HCT116 (cell line): ENCODE measurements around the gene CAP1. TPM values are rescaled to one million over a fixed set of nuclear protein-coding genes. Genes with fewer than 3 reads are reported as not detected.

Experiments
- ATAC-seq: fragments of 200-7000 bp; cut with Tn5 transposase; 2 replicates; pipeline ENCODE4 v1.9.1; 2020; ENCODE audit warnings: mild to moderate bottlenecking, moderate library complexity
- BruUV-seq: library from RNA; stranded (reverse); fragments of 400-500 nt; replicated peaks from 2 replicates; lab custom pipeline; 2021; lab: Mats Ljungman, UMichigan
- CTCF ChIA-PET: fragments of 300-600 bp; sonication (Branson Sonifier 250); formaldehyde crosslinking; loops from one replicate; lab custom pipeline; 2021; ENCODE audit warnings: antibody characterized with exemption; lab: Charles Lee
- POLR2A ChIA-PET: fragments of 300-600, 350-600 bp; sonication (Branson Sonifier 250); formaldehyde crosslinking; loops from one replicate; lab custom pipeline; 2021; ENCODE audit warnings: antibody characterized with exemption; lab: Charles Lee
- RAD21 ChIA-PET, 2 experiments: fragments of 300-600 bp; sonication (Branson Sonifier 250); formaldehyde crosslinking; loops; one replicate each; lab custom pipeline; 2023; ENCODE audit warnings: low total read pairs in 2 of 2; ENCODE audit not compliant: uncharacterized antibody in 2 of 2, unreplicated experiment in 2 of 2, low non-redundant PET in 1 of 2; lab: Charles Lee
- DNase-seq: peaks from one replicate; pipeline ENCODE4 v3.0.0-alpha.2; 2010; ENCODE audit warnings: low read depth, low spot score
- H2AFZ ChIP-seq: fragments of 200-600 bp; shearing (Covaris generic), sonication (generic); 2 replicates; pipeline ENCODE4 v1.6.1; 2017; ENCODE audit warnings: low read depth, mixed run types, mixed read lengths, antibody characterized with exemption, low read length; ENCODE audit not compliant: poor library complexity, severe bottlenecking
- H3K27ac ChIP-seq: 2 replicates; pipeline ENCODE4 v1.5.1; 2012; ENCODE audit warnings: low read depth, low read length
- H3K27me3 ChIP-seq: fragments of 200-600 bp; sonication (generic); 2 replicates; pipeline ENCODE4 v1.6.1; 2016; ENCODE audit warnings: mixed run types, low read length, mixed read lengths; ENCODE audit not compliant: insufficient read depth
- H3K36me3 ChIP-seq, 2 experiments: fragments of 200-500 bp in 1 of 2; fragments of 200-600 bp in 1 of 2; sonication (Bioruptor generic) in 1 of 2; sonication (generic) in 1 of 2; 2 replicates each; pipeline versions ENCODE4 v1.5.1 to v1.6.1; 2014 to 2016; ENCODE audit warnings: low read length in 2 of 2, inconsistent platforms in 1 of 2, mixed read lengths in 1 of 2, mixed run types in 1 of 2; ENCODE audit not compliant: insufficient read depth in 2 of 2, control insufficient read depth in 1 of 2
- H3K4me1 ChIP-seq, 2 experiments: fragments of 200-600 bp in 1 of 2; sonication (generic) in 1 of 2; 2 replicates each; pipeline versions ENCODE4 v1.5.1 to v1.6.1; 2012 to 2017; ENCODE audit warnings: low read length in 2 of 2, inconsistent platforms in 1 of 2, mild to moderate bottlenecking in 1 of 2, mixed read lengths in 1 of 2, mixed run types in 1 of 2, moderate library complexity in 1 of 2; ENCODE audit not compliant: insufficient read depth in 2 of 2, control insufficient read depth in 1 of 2
- H3K4me2 ChIP-seq: fragments of 200-600 bp; sonication (generic); 2 replicates; pipeline ENCODE4 v1.6.1; 2017; ENCODE audit warnings: mixed run types, low read length, mixed read lengths
- H3K4me3 ChIP-seq, 2 experiments: fragments of 200-600 bp in 1 of 2; sonication (generic) in 1 of 2; replicated peaks in 1 of 2; 2 replicates each; pipeline ENCODE4 v1.5.1; 2011 to 2016; ENCODE audit warnings: low read length in 2 of 2, control low read depth in 1 of 2, low read depth in 1 of 2, mild to moderate bottlenecking in 1 of 2, mixed read lengths in 1 of 2, mixed run types in 1 of 2
- H3K79me2 ChIP-seq: fragments of 200-600 bp; sonication (generic); 2 replicates; pipeline ENCODE4 v1.6.1; 2017; ENCODE audit warnings: mild to moderate bottlenecking, mixed run types, low read length, moderate library complexity, mixed read lengths; ENCODE audit not compliant: insufficient read depth
- H3K9ac ChIP-seq: fragments of 200-600 bp; sonication (generic); 2 replicates; pipeline ENCODE4 v1.6.1; 2016; ENCODE audit warnings: low read length, mixed read lengths
- H3K9me2 ChIP-seq: fragments of 200-600 bp; sonication (generic), shearing (Covaris generic); 2 replicates; pipeline ENCODE4 v1.6.1; 2017; ENCODE audit warnings: mixed run types, mild to moderate bottlenecking, moderate library complexity; ENCODE audit not compliant: insufficient read depth
- H3K9me3 ChIP-seq, 2 experiments: fragments of 200-500 bp in 1 of 2; fragments of 200-600 bp in 1 of 2; sonication (Bioruptor generic) in 1 of 2; sonication (generic) in 1 of 2; 2 replicates each; pipeline ENCODE4 v1.6.1; 2014 to 2017; ENCODE audit warnings: low read length in 2 of 2, mixed read lengths in 2 of 2, inconsistent platforms in 1 of 2, low read depth in 1 of 2, mild to moderate bottlenecking in 1 of 2, mixed run types in 1 of 2, moderate library complexity in 1 of 2; ENCODE audit not compliant: control insufficient read depth in 1 of 2, insufficient read depth in 1 of 2
- H4K20me1 ChIP-seq: fragments of 200-600 bp; sonication (generic), shearing (Covaris generic); 2 replicates; pipeline ENCODE4 v1.6.1; 2017; ENCODE audit warnings: mixed run types, mild to moderate bottlenecking, moderate library complexity; ENCODE audit not compliant: insufficient read depth
- CBX3 ChIP-seq: IDR thresholded peaks from 2 replicates; pipeline ENCODE4 v1.6.1; 2012; ENCODE audit warnings: low read depth
- CEBPB ChIP-seq: IDR thresholded peaks from 2 replicates; pipeline ENCODE4 v1.6.1; 2012; ENCODE audit warnings: low read depth
- EGR1 ChIP-seq: IDR thresholded peaks from 2 replicates; pipeline ENCODE4 v1.6.1; 2012; ENCODE audit warnings: low read depth
- ELF1 ChIP-seq: IDR thresholded peaks from 2 replicates; pipeline ENCODE4 v1.6.1; 2012; ENCODE audit warnings: low read depth, borderline replicate concordance
- FOSL1 ChIP-seq: IDR thresholded peaks from 2 replicates; pipeline ENCODE4 v1.6.1; 2012; ENCODE audit warnings: low read depth
- POLR2A ChIP-seq: IDR thresholded peaks from 2 replicates; pipeline ENCODE4 v1.7.0; 2011; ENCODE audit warnings: borderline replicate concordance; ENCODE audit not compliant: insufficient read depth, insufficient read length; ENCODE audit errors: extremely low read depth
- POLR2AphosphoS5 ChIP-seq: IDR thresholded peaks from 2 replicates; pipeline ENCODE4 v1.6.1; 2011; ENCODE audit warnings: mild to moderate bottlenecking, low read depth, low read length, moderate library complexity
- RAD21 ChIP-seq: IDR thresholded peaks from 2 replicates; pipeline ENCODE4 v1.6.1; 2012; ENCODE audit warnings: low read depth, mild to moderate bottlenecking
- SP1 ChIP-seq: IDR thresholded peaks from 2 replicates; pipeline ENCODE4 v1.6.1; 2012; ENCODE audit warnings: low read depth
- SRF ChIP-seq: IDR thresholded peaks from 2 replicates; pipeline ENCODE4 v1.6.1; 2012; ENCODE audit warnings: low read depth
- TCF7L2 ChIP-seq: IDR thresholded peaks from 2 replicates; pipeline ENCODE4 v1.7.0; 2011; ENCODE audit warnings: borderline replicate concordance, inconsistent platforms; ENCODE audit not compliant: insufficient read depth, insufficient read length; ENCODE audit errors: extremely low read depth
- intact Hi-C: fragments of 100-400 bp; cut with micrococcal nuclease; formaldehyde crosslinking; loops from 2 replicates; pipeline ENCODE4 v1.10.0; 2022
- total RNA-seq: library from RNA; stranded (reverse); gene quantifications from one replicate; pipeline ENCODE4 v1.2.1, GENCODE V29; 2021; ENCODE audit not compliant: unreplicated experiment
- TF ChIP-seq, protein P1 (sequence below): IDR thresholded peaks from 2 replicates; pipeline ENCODE4 v1.6.1; 2012
- TF ChIP-seq, protein P2 (sequence below): IDR thresholded peaks from 2 replicates; pipeline ENCODE4 v1.6.1; 2011; ENCODE audit warnings: mild to moderate bottlenecking, low read length, moderate library complexity; ENCODE audit not compliant: insufficient replicate concordance; ENCODE audit errors: extremely low read depth

Gene CAP1
- total RNA-seq, 1 experiment from 2014 or later: 274 TPM

DNA sequence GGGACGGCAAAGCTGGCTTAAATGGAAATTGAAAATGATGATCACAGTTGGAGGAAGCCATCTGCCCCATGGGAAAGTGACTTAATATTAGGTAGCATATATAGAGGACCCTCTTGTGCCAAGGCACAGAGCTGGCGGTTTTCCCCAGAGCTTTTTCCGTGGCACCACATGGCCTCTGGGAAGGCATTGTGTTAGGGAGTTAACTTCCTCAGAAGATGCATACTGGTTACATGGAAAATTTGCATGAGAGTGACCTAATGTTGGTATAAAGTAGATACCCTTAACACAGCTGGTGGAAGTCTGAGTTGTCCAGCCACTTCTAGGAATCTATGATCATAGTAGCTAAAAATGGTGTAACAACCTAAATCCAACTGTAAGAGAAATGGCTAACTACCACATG lies 27.3 kb downstream of the CAP1 start (continued):
- TF ChIP-seq SP1: no peak
- no peak for TF ChIP-seq EGR1
- TF ChIP-seq FOSL1: no peak

DNA sequence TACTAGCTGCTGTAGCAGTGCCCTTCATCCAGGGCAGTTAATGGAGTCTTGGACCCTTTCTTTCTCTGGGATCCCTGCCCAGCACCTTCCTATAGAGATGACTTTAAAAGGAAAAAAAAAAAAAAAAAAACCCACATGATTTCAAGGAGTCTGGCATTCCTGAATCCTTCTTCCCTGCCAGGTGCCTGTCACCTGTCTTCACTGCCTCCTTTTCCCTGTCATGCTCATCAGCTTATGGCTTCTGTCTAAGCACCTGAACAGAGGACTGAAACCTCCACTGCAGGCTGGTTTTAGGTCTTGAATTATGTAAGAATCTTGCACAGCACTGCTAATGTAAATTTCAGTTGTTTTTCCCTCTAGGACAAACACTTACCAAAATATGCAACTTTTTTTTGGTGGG lies 31.6 kb downstream of the CAP1 start:
- Histone ChIP-seq H3K4me2 (no peak overlapping the region), H3K27me3 (no peaks in the 10 kb centered on the region), H3K9me2 (no peaks in the 10 kb centered on the region), H3K9me3 (no peaks in the 10 kb centered on the region), H2AFZ (no peak overlapping the region), H3K27ac (no peak overlapping the region), H3K4me1 (no peaks in the 10 kb centered on the region), H4K20me1 (no peaks in the 10 kb centered on the region), H3K4me3 (no peak overlapping the region)
- TSS peak; percentile 58 for BruUV-seq
- CTCF ChIA-PET: no interaction called here
- intact Hi-C loops: no loop called here
- DNase-seq: no peak
- RAD21 ChIA-PET: no interaction called here
- POLR2A ChIA-PET: interaction anchor here (0.6 kb wide), 1 partner anchor 27 kb away, joined by 6 read pairs; no protein-coding TSS in a partner anchor
- no peak for ATAC-seq
- no peak for TF ChIP-seq CBX3
- TF ChIP-seq, protein P1, sequence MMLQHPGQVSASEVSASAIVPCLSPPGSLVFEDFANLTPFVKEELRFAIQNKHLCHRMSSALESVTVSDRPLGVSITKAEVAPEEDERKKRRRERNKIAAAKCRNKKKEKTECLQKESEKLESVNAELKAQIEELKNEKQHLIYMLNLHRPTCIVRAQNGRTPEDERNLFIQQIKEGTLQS: no peak
- TF ChIP-seq POLR2AphosphoS5: no peak
- TF ChIP-seq, protein P2, sequence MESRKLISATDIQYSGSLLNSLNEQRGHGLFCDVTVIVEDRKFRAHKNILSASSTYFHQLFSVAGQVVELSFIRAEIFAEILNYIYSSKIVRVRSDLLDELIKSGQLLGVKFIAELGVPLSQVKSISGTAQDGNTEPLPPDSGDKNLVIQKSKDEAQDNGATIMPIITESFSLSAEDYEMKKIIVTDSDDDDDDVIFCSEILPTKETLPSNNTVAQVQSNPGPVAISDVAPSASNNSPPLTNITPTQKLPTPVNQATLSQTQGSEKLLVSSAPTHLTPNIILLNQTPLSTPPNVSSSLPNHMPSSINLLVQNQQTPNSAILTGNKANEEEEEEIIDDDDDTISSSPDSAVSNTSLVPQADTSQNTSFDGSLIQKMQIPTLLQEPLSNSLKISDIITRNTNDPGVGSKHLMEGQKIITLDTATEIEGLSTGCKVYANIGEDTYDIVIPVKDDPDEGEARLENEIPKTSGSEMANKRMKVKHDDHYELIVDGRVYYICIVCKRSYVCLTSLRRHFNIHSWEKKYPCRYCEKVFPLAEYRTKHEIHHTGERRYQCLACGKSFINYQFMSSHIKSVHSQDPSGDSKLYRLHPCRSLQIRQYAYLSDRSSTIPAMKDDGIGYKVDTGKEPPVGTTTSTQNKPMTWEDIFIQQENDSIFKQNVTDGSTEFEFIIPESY: no peak
- TF ChIP-seq TCF7L2: no peak
- TF ChIP-seq SP1: no peak
- no peak for TF ChIP-seq FOSL1
- no peak for TF ChIP-seq POLR2A
- no peak for TF ChIP-seq CEBPB
- TF ChIP-seq ELF1: no peak
- TF ChIP-seq SRF: no peak
- TF ChIP-seq RAD21: no peak
- TF ChIP-seq, all 23 proteins: peak for 0
- no peaks in the 10 kb centered on the region for H3K79me2 ChIP-seq
- peaks cover 52 to 54% of the 10 kb centered on the region in 2 experiments for H3K36me3 ChIP-seq
- no peak overlapping the region for H3K9ac ChIP-seq
